SK-N-SH (cell line): ENCODE measurements around the gene COLQ. TPM values are rescaled to one million over a fixed set of nuclear protein-coding genes. Genes with fewer than 3 reads are reported as not detected.

Experiments used
- CTCF ChIA-PET: fragments of 300-600, 350-600 bp; formaldehyde crosslinking; extraction: SDS; loops from one replicate; lab custom pipeline; 2021; lab: Yijun Ruan, JAX
- POLR2A ChIA-PET: fragments of 350-600 bp; sonication (Branson Sonifier 250); formaldehyde crosslinking; extraction: SDS; loops from one replicate; lab custom pipeline; 2020; ENCODE audit warnings: antibody characterized with exemption, inconsistent platforms; lab: Yijun Ruan, JAX
- DNase-seq: peaks from one replicate; pipeline ENCODE4 v3.0.0; 2012
- H2AFZ ChIP-seq: fragments of 200-600 bp; sonication (generic); 2 replicates; pipeline ENCODE4 v1.8.1; 2016; ENCODE audit warnings: antibody characterized with exemption, mild to moderate bottlenecking, low read depth
- H3F3A ChIP-seq: fragments of 200-600 bp; sonication (generic); replicated peaks from 2 replicates; pipeline ENCODE3; 2016; ENCODE audit warnings: antibody characterized with exemption, mild to moderate bottlenecking; ENCODE audit not compliant: insufficient read depth
- H3K27ac ChIP-seq, 2 experiments: fragments of 200-500 bp in 1 of 2; fragments of 200-600 bp in 1 of 2; sonication (Bioruptor generic) in 1 of 2; sonication (generic), shearing (Covaris generic) in 1 of 2; 2 replicates each; pipeline versions ENCODE4 v1.5.1 to v1.6.1; 2014 to 2016; ENCODE audit warnings: low read depth in 2 of 2, inconsistent platforms in 1 of 2, low read length in 1 of 2, mild to moderate bottlenecking in 1 of 2, mixed read lengths in 1 of 2
- H3K27me3 ChIP-seq: fragments of 200-600 bp; sonication (generic), shearing (Covaris generic); 2 replicates; pipeline ENCODE4 v1.6.1; 2016; ENCODE audit warnings: mixed run types; ENCODE audit not compliant: insufficient read depth
- H3K36me3 ChIP-seq, 2 experiments: fragments of 200-500 bp in 1 of 2; fragments of 200-600 bp in 1 of 2; sonication (Bioruptor generic) in 1 of 2; sonication (generic) in 1 of 2; replicated peaks in 1 of 2; 2 replicates each; pipeline versions ENCODE3 to v1.5.1; 2014 to 2016; ENCODE audit warnings: low read length in 1 of 2, mild to moderate bottlenecking in 1 of 2; ENCODE audit not compliant: insufficient read depth in 2 of 2, control insufficient read depth in 1 of 2
- H3K4me1 ChIP-seq, 2 experiments: fragments of 200-500 bp in 1 of 2; fragments of 200-600 bp in 1 of 2; sonication (Bioruptor generic) in 1 of 2; sonication (generic), shearing (Covaris generic) in 1 of 2; 2 replicates each; pipeline versions ENCODE4 v1.5.1 to v1.6.1; 2014 to 2016; ENCODE audit warnings: low read depth in 1 of 2, low read length in 1 of 2, mixed run types in 1 of 2; ENCODE audit not compliant: insufficient read depth in 2 of 2, control insufficient read depth in 1 of 2
- H3K4me2 ChIP-seq: fragments of 200-600 bp; sonication (generic), shearing (Covaris generic); 2 replicates; pipeline ENCODE4 v1.6.1; 2017; ENCODE audit warnings: mixed run types
- H3K4me3 ChIP-seq, 2 experiments: fragments of 200-500 bp in 1 of 2; fragments of 200-600 bp in 1 of 2; sonication (Bioruptor generic) in 1 of 2; sonication (generic), shearing (Covaris generic) in 1 of 2; 2 replicates each; pipeline versions ENCODE4 v1.5.1 to v1.8.1; 2014 to 2016; ENCODE audit warnings: low read depth in 2 of 2, inconsistent platforms in 1 of 2, low read length in 1 of 2, mild to moderate bottlenecking in 1 of 2, mixed read lengths in 1 of 2, moderate library complexity in 1 of 2
- H3K79me2 ChIP-seq: fragments of 200-600 bp; sonication (generic); 2 replicates; pipeline ENCODE4 v1.8.1; 2017; ENCODE audit warnings: mild to moderate bottlenecking; ENCODE audit not compliant: insufficient read depth
- H3K9ac ChIP-seq: fragments of 200-600 bp; sonication (generic); 2 replicates; pipeline ENCODE4 v1.6.1; 2017; ENCODE audit warnings: mixed run types
- H3K9me2 ChIP-seq: fragments of 200-600 bp; sonication (generic); 2 replicates; pipeline ENCODE4 v1.6.1; 2017; ENCODE audit warnings: mixed run types
- H3K9me3 ChIP-seq: fragments of 200-600 bp; sonication (generic); 2 replicates; pipeline ENCODE4 v1.6.1; 2017; ENCODE audit warnings: mixed run types, mild to moderate bottlenecking, moderate library complexity
- H4K20me1 ChIP-seq: fragments of 200-600 bp; sonication (generic); 2 replicates; pipeline ENCODE4 v1.6.1; 2017; ENCODE audit warnings: mild to moderate bottlenecking, mixed run types; ENCODE audit not compliant: insufficient read depth
- EP300 ChIP-seq, 2 experiments: IDR thresholded peaks; 2 replicates each; pipeline versions ENCODE4 v1.4.0 to v1.6.1; 2012; ENCODE audit warnings: borderline replicate concordance in 1 of 2, low read depth in 1 of 2, low read length in 1 of 2
- FOSL2 ChIP-seq: IDR thresholded peaks from 2 replicates; pipeline ENCODE4 v1.4.0; 2012; ENCODE audit warnings: low read depth, mild to moderate bottlenecking, moderate library complexity, borderline replicate concordance
- FOXM1 ChIP-seq: IDR thresholded peaks from 2 replicates; pipeline ENCODE4 v1.4.0; 2012; ENCODE audit warnings: low read depth, mild to moderate bottlenecking
- GATA2 ChIP-seq: sonication (generic); formaldehyde crosslinking; IDR thresholded peaks from 2 replicates; pipeline ENCODE4 v1.5.0; 2020; ENCODE audit warnings: mild to moderate bottlenecking, missing genetic modification reagents
- IRF3 ChIP-seq: fragments of 150-350 bp; IDR thresholded peaks from 2 replicates; pipeline ENCODE4 v1.6.1; 2016; ENCODE audit warnings: mild to moderate bottlenecking, low read depth, low read length
- MAX ChIP-seq: IDR thresholded peaks from 2 replicates; pipeline ENCODE4 v1.4.0; 2012; ENCODE audit warnings: low read depth
- POLR2AphosphoS5 ChIP-seq: IDR thresholded peaks from 2 replicates; pipeline ENCODE4 v1.6.1; 2012; ENCODE audit warnings: low read depth, low read length
- RAD21 ChIP-seq: IDR thresholded peaks from 2 replicates; pipeline ENCODE4 v1.6.1; 2012; ENCODE audit warnings: mild to moderate bottlenecking, low read length
- RCOR1 ChIP-seq: fragments of 150-350 bp; IDR thresholded peaks from 2 replicates; pipeline ENCODE4 v1.6.1; 2017; ENCODE audit warnings: antibody characterized with exemption, low read length
- REST ChIP-seq: IDR thresholded peaks from 2 replicates; pipeline ENCODE4 v1.6.1; 2012; ENCODE audit warnings: mild to moderate bottlenecking, low read depth, low read length, moderate library complexity
- RXRA ChIP-seq: IDR thresholded peaks from 2 replicates; pipeline ENCODE4 v1.4.0; 2012; ENCODE audit warnings: low read depth, mild to moderate bottlenecking, borderline replicate concordance
- TAF1 ChIP-seq: IDR thresholded peaks from 2 replicates; pipeline ENCODE4 v1.6.1; 2012; ENCODE audit warnings: low read depth, mild to moderate bottlenecking, low read length, moderate library complexity, borderline replicate concordance
- TCF12 ChIP-seq: IDR thresholded peaks from 2 replicates; pipeline ENCODE4 v1.4.0; 2012
- TEAD4 ChIP-seq: IDR thresholded peaks from 2 replicates; pipeline ENCODE4 v1.4.0; 2012; ENCODE audit warnings: mild to moderate bottlenecking, borderline replicate concordance; ENCODE audit not compliant: insufficient read depth
- YY1 ChIP-seq: IDR thresholded peaks from 2 replicates; pipeline ENCODE4 v1.4.0; 2012; ENCODE audit warnings: low read depth, mild to moderate bottlenecking
- ZBTB33 ChIP-seq: IDR thresholded peaks from 2 replicates; pipeline ENCODE4 v1.4.0; 2012; ENCODE audit warnings: low read depth, borderline replicate concordance
- WGBS: methylation state at CpG from one replicate; pipeline ENCODE4 v1.1.6; 2017; ENCODE audit warnings: low lambda C conversion rate; 5-methylcytosine and 5-hydroxymethylcytosine counted together
- polyA plus RNA-seq, 3 experiments: library from polyadenylated mRNA; depleted of rRNA; stranded (reverse); fragments of >200 nt; gene quantifications; 2 replicates each; pipeline ENCODE4 v1.2.3, GENCODE V29; 2012

Gene COLQ
- polyA plus RNA-seq, 1 of the 3 experiments (the other 2 are of a cell fraction) = 1.5 TPM

GRCh38 chr3:15404767-15405166 lies 116.7 kb downstream of the COLQ start (continued):
- no peak for TF ChIP-seq EP300 (IDR thresholded peaks at IDR 0.05; ENCODE audit: borderline replicate concordance in 1 of 2, low read depth in 1 of 2, low read length in 1 of 2)
- TF ChIP-seq TAF1 = no peak
- no peak for TF ChIP-seq FOSL2
- TF ChIP-seq RAD21 = no peak

- Histone ChIP-seq H3K36me3 (no peaks in the 10 kb centered on the region), H2AFZ (no peak overlapping the region), H3K27me3 (no peaks in the 10 kb centered on the region), H3K4me2 (no peak overlapping the region), H3K9me2 (no peaks in the 10 kb centered on the region), H3K9ac (no peak overlapping the region), H3K79me2 (no peaks in the 10 kb centered on the region), H3F3A (peaks cover 5% of the 10 kb centered on the region), H3K4me3 (no peak overlapping the region), H3K9me3 (no peaks in the 10 kb centered on the region), H3K4me1 (no peaks in the 10 kb centered on the region), H3K27ac (no peak overlapping the region), H4K20me1 (no peaks in the 10 kb centered on the region)
- ChIA-PET POLR2A (no interaction called here), CTCF (interaction anchor here (0.6 to 9.4 kb wide), 5 partner anchors 139 to 546 kb away, joined by 3 to 85 read pairs (median 17); partner anchors contain the start of gene CAPN7)
- DNase-seq = no peak
- 90% methylated on average over 3 of the region's 3 CpGs for WGBS
- TF ChIP-seq EP300 (IDR thresholded peaks at IDR 0.05; ENCODE audit: borderline replicate concordance in 1 of 2, low read depth in 1 of 2, low read length in 1 of 2) = no peak
- TF ChIP-seq RXRA = no peak
- no peak for TF ChIP-seq TEAD4
- TF ChIP-seq MAX = no peak
- TF ChIP-seq FOXM1 = no peak
- TF ChIP-seq RCOR1 = no peak
- TF ChIP-seq TCF12 = no peak
- no peak for TF ChIP-seq GATA2 (CRISPR knock-in tag)
- no peak for TF ChIP-seq ZBTB33
Observed at GRCh38 chr3:15403965-15404364, 117.5 kb downstream of the COLQ start.

- Histone ChIP-seq H3K4me2 (no peak overlapping the region), H3K4me3 (no peak overlapping the region), H3F3A (peaks cover 5% of the 10 kb centered on the region), H3K4me1 (no peaks in the 10 kb centered on the region), H3K9me2 (no peaks in the 10 kb centered on the region), H3K79me2 (no peaks in the 10 kb centered on the region), H4K20me1 (no peaks in the 10 kb centered on the region), H3K9me3 (no peaks in the 10 kb centered on the region), H2AFZ (no peak overlapping the region), H3K27ac (no peak overlapping the region), H3K9ac (no peak overlapping the region), H3K36me3 (no peaks in the 10 kb centered on the region), H3K27me3 (no peaks in the 10 kb centered on the region)
- DNase-seq = no peak
- WGBS = 89% methylated on average over 3 of the region's 3 CpGs
- POLR2A ChIA-PET = no interaction called here
- CTCF ChIA-PET = interaction anchor here (0.5 to 9.4 kb wide), 4 partner anchors 138 to 546 kb away, joined by 3 to 85 read pairs (median 28); partner anchors contain the start of gene CAPN7
- TF ChIP-seq IRF3 (no peak), POLR2AphosphoS5 (no peak), ZBTB33 (no peak), YY1 (no peak), FOSL2 (no peak), REST (no peak)
Observed at GRCh38 chr3:15403495-15403894, 118.0 kb downstream of the COLQ start.
